ENCODE measurements around the gene PIR.

Gene PIR

DNA sequence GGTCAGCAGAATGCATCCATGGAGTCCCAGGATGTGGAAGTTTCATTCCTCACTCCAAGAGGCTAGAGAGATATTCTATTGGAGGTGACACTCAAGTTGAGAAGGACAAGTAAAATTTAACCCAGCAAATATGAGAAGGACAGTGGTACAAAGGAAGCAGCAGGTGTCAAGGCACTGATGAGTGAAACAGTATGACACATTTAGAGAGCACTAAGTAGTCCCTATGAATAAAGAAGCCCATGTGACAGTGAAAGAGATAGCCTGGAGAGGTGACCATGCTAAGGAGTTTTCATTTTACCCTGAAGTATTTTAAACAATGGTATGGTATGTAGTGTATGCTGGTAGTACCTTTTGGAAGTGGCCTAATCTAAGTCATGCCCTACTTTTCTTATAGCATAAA is 16.7 kb upstream of the PIR start:
- Histone ChIP-seq H3K27me3 (no peaks in the 10 kb centered on the region), H3K9me3 (no peaks in the 10 kb centered on the region)

GRCh38 chrX:15507005-15507404 is 13.9 kb upstream of the PIR start:
- Histone ChIP-seq H3K36me3 (no peaks in the 10 kb centered on the region), H3K27me3 (no peaks in the 10 kb centered on the region), H3K4me3 (ENCODE audit: low read depth, low read length) (no peak overlapping the region), H3K4me1 (no peaks in the 10 kb centered on the region), H3K9me3 (no peaks in the 10 kb centered on the region)
- no peak for TF ChIP-seq CTCF (IDR thresholded peaks at IDR 0.05; ENCODE audit: low read depth, low read length)
- DNase-seq: no peak

More for the DNA sequence above, 16.7 kb upstream of the PIR start:
- no peak for DNase-seq
- Histone ChIP-seq H3K4me3 (ENCODE audit: low read depth, low read length) (no peak overlapping the region), H3K4me1 (no peaks in the 10 kb centered on the region), H3K36me3 (no peaks in the 10 kb centered on the region)
- no peak for TF ChIP-seq CTCF (IDR thresholded peaks at IDR 0.05; ENCODE audit: low read depth, low read length)

- H3K4me1 ChIP-seq: no peaks in the 10 kb centered on the region
- no peak for TF ChIP-seq CTCF (IDR thresholded peaks at IDR 0.05; ENCODE audit: low read depth, low read length)
- no peaks in the 10 kb centered on the region for H3K36me3 ChIP-seq
- H3K4me3 ChIP-seq (ENCODE audit: low read depth, low read length): no peak overlapping the region
- no peaks in the 10 kb centered on the region for H3K9me3 ChIP-seq
- H3K27me3 ChIP-seq: no peaks in the 10 kb centered on the region
- no peak for DNase-seq
Measured at GRCh38 chrX:15505101-15505500, 12.0 kb upstream of the PIR start.

- Histone ChIP-seq H3K27me3 (no peaks in the 10 kb centered on the region), H3K9me3 (no peaks in the 10 kb centered on the region), H3K4me1 (no peaks in the 10 kb centered on the region), H3K36me3 (no peaks in the 10 kb centered on the region), H3K4me3 (ENCODE audit: low read depth, low read length) (no peak overlapping the region)
- DNase-seq: no peak
- TF ChIP-seq CTCF (IDR thresholded peaks at IDR 0.05; ENCODE audit: low read depth, low read length): no peak
Measured at GRCh38 chrX:15504661-15505060, 11.5 kb upstream of the PIR start.

- no peak for TF ChIP-seq CTCF (IDR thresholded peaks at IDR 0.05; ENCODE audit: low read depth, low read length)
- DNase-seq: no peak
- Histone ChIP-seq H3K27me3 (no peaks in the 10 kb centered on the region), H3K36me3 (no peaks in the 10 kb centered on the region), H3K9me3 (no peaks in the 10 kb centered on the region), H3K4me1 (no peaks in the 10 kb centered on the region), H3K4me3 (ENCODE audit: low read depth, low read length) (no peak overlapping the region)
Measured at GRCh38 chrX:15501506-15501905, 8.4 kb upstream of the PIR start.

DNA sequence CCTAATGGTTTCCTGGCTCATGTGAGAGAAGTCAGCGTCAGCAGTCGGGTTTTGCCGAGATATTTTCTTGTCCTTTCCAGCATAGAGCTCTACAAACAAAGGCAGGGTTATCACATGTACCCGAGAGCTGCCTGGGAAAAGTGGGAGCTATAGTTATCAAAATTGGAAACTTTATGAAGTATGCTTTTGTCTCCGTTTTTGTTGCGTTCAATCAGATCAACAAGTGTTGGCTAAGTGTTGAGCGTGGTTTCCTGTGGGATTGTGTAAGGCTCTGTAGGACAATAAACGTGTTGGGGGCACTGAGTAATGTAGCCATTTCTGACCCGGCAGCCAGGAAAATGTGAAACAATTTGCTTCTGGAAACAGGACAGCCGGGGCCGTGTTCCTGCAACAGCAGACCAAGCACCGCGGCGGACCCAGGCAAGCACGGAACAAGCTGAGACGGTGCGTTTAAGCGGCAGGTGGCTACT is 7.4 kb upstream of the PIR start, which contains the start of gene BMX:
TSS of gene BMX (plus strand) at position 311 of the 470 bp plus-strand sequence. CDS start 7,547 bp downstream, outside the sequence.
- Histone ChIP-seq H3K4me1 (no peaks in the 10 kb centered on the region), H3K4me3 (ENCODE audit: low read depth, low read length) (no peak within 1 kb of the TSS), H3K9me3 (no peaks in the 10 kb centered on the region), H3K36me3 (no peaks in the 10 kb centered on the region), H3K27me3 (no peaks in the 10 kb centered on the region)
- TF ChIP-seq CTCF (IDR thresholded peaks at IDR 0.05; ENCODE audit: low read depth, low read length): no peak
- no peak for DNase-seq

Data from BE2C (cell line).